ENCODE measurements around the gene TMEM212. TPM values are rescaled to one million over a fixed set of nuclear protein-coding genes. Genes with fewer than 3 reads are reported as not detected.

TMEM212 gene
- total and polyA plus RNA-seq, 2 of the 13 experiments (the other 11 are each of a cell fraction or from before 2014, with no cell fraction given): not detected

GRCh38 chr3:171806200-171807128, 36.7 kb upstream of the TMEM212 start (continued):
- TF ChIP-seq AGO2 (optimal IDR thresholded peaks at IDR 0.05; ENCODE audit: low read depth, low read length): no peak
- no peak for TF ChIP-seq KDM5B (CRISPR knock-in tag; IDR thresholded peaks at IDR 0.05; ENCODE audit: borderline replicate concordance)
- TF ChIP-seq MXD1 (CRISPR knock-in tag; IDR thresholded peaks at IDR 0.05): no peak
- no peak for TF ChIP-seq ZNF777 (CRISPR knock-in tag; IDR thresholded peaks at IDR 0.05)
- peak; percentile 88 for TF ChIP-seq NFE2 (CRISPR knock-in tag; IDR thresholded peaks at IDR 0.05)
- no peak for TF ChIP-seq ZNF552 (CRISPR knock-in tag; IDR thresholded peaks at IDR 0.05; ENCODE audit: borderline replicate concordance)
- no peak for TF ChIP-seq ZNF562 (CRISPR knock-in tag; IDR thresholded peaks at IDR 0.05; ENCODE audit: borderline replicate concordance)
- 0 out of 2 replicates have a peak, but pooled peaks have one; percentile 56 for TF ChIP-seq TMF1 (CRISPR knock-in tag; IDR thresholded peaks at IDR 0.05; ENCODE audit: low read depth)
- TF ChIP-seq, protein P1, sequence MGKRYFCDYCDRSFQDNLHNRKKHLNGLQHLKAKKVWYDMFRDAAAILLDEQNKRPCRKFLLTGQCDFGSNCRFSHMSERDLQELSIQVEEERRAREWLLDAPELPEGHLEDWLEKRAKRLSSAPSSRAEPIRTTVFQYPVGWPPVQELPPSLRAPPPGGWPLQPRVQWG (CRISPR knock-in tag; IDR thresholded peaks at IDR 0.05; ENCODE audit: borderline replicate concordance, low read depth): no peak
- no peak for TF ChIP-seq TOPORS (CRISPR knock-in tag; IDR thresholded peaks at IDR 0.05)
- peak; percentile 96 for TF ChIP-seq FOSL2 (CRISPR knock-in tag; IDR thresholded peaks at IDR 0.05)
- TF ChIP-seq ZNF724P (CRISPR knock-in tag; IDR thresholded peaks at IDR 0.05; ENCODE audit: borderline replicate concordance): no peak
- TF ChIP-seq FUBP1 (CRISPR knock-in tag; IDR thresholded peaks at IDR 0.05; ENCODE audit: borderline replicate concordance): no peak
- peak; percentile 63 for TF ChIP-seq HOXA5 (CRISPR knock-in tag; IDR thresholded peaks at IDR 0.05)
- peak; percentile 90 for TF ChIP-seq SIX1 (CRISPR knock-in tag; IDR thresholded peaks at IDR 0.05; ENCODE audit: borderline replicate concordance)
- TF ChIP-seq, protein P2, sequence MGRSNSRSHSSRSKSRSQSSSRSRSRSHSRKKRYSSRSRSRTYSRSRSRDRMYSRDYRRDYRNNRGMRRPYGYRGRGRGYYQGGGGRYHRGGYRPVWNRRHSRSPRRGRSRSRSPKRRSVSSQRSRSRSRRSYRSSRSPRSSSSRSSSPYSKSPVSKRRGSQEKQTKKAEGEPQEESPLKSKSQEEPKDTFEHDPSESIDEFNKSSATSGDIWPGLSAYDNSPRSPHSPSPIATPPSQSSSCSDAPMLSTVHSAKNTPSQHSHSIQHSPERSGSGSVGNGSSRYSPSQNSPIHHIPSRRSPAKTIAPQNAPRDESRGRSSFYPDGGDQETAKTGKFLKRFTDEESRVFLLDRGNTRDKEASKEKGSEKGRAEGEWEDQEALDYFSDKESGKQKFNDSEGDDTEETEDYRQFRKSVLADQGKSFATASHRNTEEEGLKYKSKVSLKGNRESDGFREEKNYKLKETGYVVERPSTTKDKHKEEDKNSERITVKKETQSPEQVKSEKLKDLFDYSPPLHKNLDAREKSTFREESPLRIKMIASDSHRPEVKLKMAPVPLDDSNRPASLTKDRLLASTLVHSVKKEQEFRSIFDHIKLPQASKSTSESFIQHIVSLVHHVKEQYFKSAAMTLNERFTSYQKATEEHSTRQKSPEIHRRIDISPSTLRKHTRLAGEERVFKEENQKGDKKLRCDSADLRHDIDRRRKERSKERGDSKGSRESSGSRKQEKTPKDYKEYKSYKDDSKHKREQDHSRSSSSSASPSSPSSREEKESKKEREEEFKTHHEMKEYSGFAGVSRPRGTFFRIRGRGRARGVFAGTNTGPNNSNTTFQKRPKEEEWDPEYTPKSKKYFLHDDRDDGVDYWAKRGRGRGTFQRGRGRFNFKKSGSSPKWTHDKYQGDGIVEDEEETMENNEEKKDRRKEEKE (IDR thresholded peaks at IDR 0.05): no peak
- TF ChIP-seq, protein P3, sequence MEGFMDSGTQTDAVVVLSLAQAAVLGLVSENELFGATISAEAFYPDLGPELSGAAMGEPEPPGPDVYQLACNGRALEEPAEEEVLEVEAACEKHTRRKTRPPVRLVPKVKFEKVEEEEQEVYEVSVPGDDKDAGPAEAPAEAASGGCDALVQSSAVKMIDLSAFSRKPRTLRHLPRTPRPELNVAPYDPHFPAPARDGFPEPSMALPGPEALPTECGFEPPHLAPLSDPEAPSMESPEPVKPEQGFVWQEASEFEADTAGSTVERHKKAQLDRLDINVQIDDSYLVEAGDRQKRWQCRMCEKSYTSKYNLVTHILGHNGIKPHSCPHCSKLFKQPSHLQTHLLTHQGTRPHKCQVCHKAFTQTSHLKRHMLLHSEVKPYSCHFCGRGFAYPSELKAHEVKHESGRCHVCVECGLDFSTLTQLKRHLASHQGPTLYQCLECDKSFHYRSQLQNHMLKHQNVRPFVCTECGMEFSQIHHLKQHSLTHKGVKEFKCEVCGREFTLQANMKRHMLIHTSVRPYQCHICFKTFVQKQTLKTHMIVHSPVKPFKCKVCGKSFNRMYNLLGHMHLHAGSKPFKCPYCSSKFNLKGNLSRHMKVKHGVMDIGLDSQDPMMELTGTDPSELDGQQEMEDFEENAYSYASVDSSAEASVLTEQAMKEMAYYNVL (CRISPR knock-in tag; IDR thresholded peaks at IDR 0.05; ENCODE audit: borderline replicate concordance): peak; percentile 80; the same call in 1 of the 2 replicates
- peak; percentile 98 for TF ChIP-seq ZNF331 (CRISPR knock-in tag; IDR thresholded peaks at IDR 0.05)
- no peak for TF ChIP-seq HNRNPH1 (optimal IDR thresholded peaks at IDR 0.05; ENCODE audit: low read depth, low read length)
- no peak for TF ChIP-seq ZFP82 (CRISPR knock-in tag; IDR thresholded peaks at IDR 0.05; ENCODE audit: borderline replicate concordance)
- no peak for TF ChIP-seq PAWR (CRISPR knock-in tag; IDR thresholded peaks at IDR 0.05; ENCODE audit: borderline replicate concordance)
- TF ChIP-seq WIZ (CRISPR knock-in tag; IDR thresholded peaks at IDR 0.05): no peak

Data from HepG2 (cell line).